GM19328 (cell line): ENCODE measurements around the gene FARP2.
"Not testable (repeated sequence)": the region's sequence is repeated elsewhere in the genome, so short reads cannot be mapped to it uniquely, and the experiment has no call there.

ENCODE experiments used
- ATAC-seq: cut with Tn5 transposase; IDR thresholded peaks from one replicate; pipeline ENCODE4 v1.9.1; 2021; ENCODE audit warnings: mild to moderate bottlenecking, moderate library complexity; ENCODE audit not compliant: unreplicated experiment

The FARP2 gene

GRCh38 chr2:241396809-241397208 is 40.7 kb downstream of the FARP2 start:
- not testable (repeated sequence) for ATAC-seq

- no peak for ATAC-seq
Observed at GRCh38 chr2:241399941-241400922, 44.1 kb downstream of the FARP2 start.

GRCh38 chr2:241408849-241409248 is 52.8 kb downstream of the FARP2 start:
- ATAC-seq = no peak

- no peak for ATAC-seq
Observed at GRCh38 chr2:241410739-241411176, 54.7 kb downstream of the FARP2 start.

- no peak for ATAC-seq
Observed at GRCh38 chr2:241412144-241412543, 56.1 kb downstream of the FARP2 start.

GRCh38 chr2:241413501-241413900 is 57.4 kb downstream of the FARP2 start:
- not testable (repeated sequence) for ATAC-seq

- no peak for ATAC-seq
Observed at GRCh38 chr2:241413929-241414580, 58.0 kb downstream of the FARP2 start.

- ATAC-seq = no peak
Observed at GRCh38 chr2:241415196-241415595, 59.1 kb downstream of the FARP2 start.

- ATAC-seq = no peak
Observed at GRCh38 chr2:241417626-241418025, 61.5 kb downstream of the FARP2 start.

GRCh38 chr2:241421330-241421729 is 65.2 kb downstream of the FARP2 start:
- ATAC-seq = no peak

- not testable (repeated sequence) for ATAC-seq
Observed at GRCh38 chr2:241421942-241422341, 65.9 kb downstream of the FARP2 start.

GRCh38 chr2:241422350-241422749 is 66.3 kb downstream of the FARP2 start:
- no peak for ATAC-seq

- not testable (repeated sequence) for ATAC-seq
Observed at GRCh38 chr2:241423489-241423888, 67.4 kb downstream of the FARP2 start.

GRCh38 chr2:241425368-241425767 is 69.3 kb downstream of the FARP2 start:
- ATAC-seq = no peak

- no peak for ATAC-seq
Observed at GRCh38 chr2:241430178-241430577, 74.1 kb downstream of the FARP2 start.

GRCh38 chr2:241432824-241433448 is 76.9 kb downstream of the FARP2 start:
- ATAC-seq = no peak

- no peak for ATAC-seq
Observed at GRCh38 chr2:241437179-241437578, 81.1 kb downstream of the FARP2 start.

- no peak for ATAC-seq
Observed at GRCh38 chr2:241441492-241441891, 85.4 kb downstream of the FARP2 start.

GRCh38 chr2:241443486-241444223 is 87.6 kb downstream of the FARP2 start:
- ATAC-seq = no peak

- no peak for ATAC-seq
Observed at GRCh38 chr2:241445426-241445825, 89.3 kb downstream of the FARP2 start.

- not testable (repeated sequence) for ATAC-seq
Observed at GRCh38 chr2:241450092-241450491, 94.0 kb downstream of the FARP2 start.
